Nephron progenitor cell (in vitro differentiated cells): ENCODE results near the gene MYLK2.

Experiments
- DNase-seq: peaks from one replicate; pipeline ENCODE4 v3.0.0; 2021
- H3K27ac Mint-ChIP-seq: 2 replicates; pipeline ENCODE4 v1.8.0; 2021; ENCODE audit warnings: mild to moderate bottlenecking, moderate library complexity, mixed read lengths
- H3K27me3 Mint-ChIP-seq: 2 replicates; pipeline ENCODE4 v1.8.0; 2021; ENCODE audit warnings: mild to moderate bottlenecking, low read depth, mixed read lengths; ENCODE audit not compliant: poor library complexity
- H3K36me3 Mint-ChIP-seq: 2 replicates; pipeline ENCODE4 v1.8.0; 2021; ENCODE audit warnings: low read depth, mixed read lengths
- H3K4me1 Mint-ChIP-seq: 2 replicates; pipeline ENCODE4 v1.8.0; 2021; ENCODE audit warnings: mixed read lengths
- H3K4me3 Mint-ChIP-seq: 2 replicates; pipeline ENCODE4 v1.8.0; 2021; ENCODE audit warnings: mild to moderate bottlenecking, moderate library complexity, mixed read lengths
- H3K9me3 Mint-ChIP-seq: 2 replicates; pipeline ENCODE4 v1.8.0; 2021; ENCODE audit warnings: mild to moderate bottlenecking, moderate library complexity, mixed read lengths
- TF ChIP-seq, protein P1 (sequence below): fragments of 200-600 bp; sonication (generic); IDR thresholded peaks from 2 replicates; pipeline ENCODE4 v1.5.0; 2021; ENCODE audit warnings: antibody characterized with exemption

MYLK2 gene

GRCh38 chr20:31857861-31858759, 39.0 kb downstream of the MYLK2 start:
- H3K27me3 Mint-ChIP-seq, result peaks cover under 1% of the 10 kb centered on the region
- no peak for DNase-seq
- H3K4me1 Mint-ChIP-seq, result peaks cover 26% of the 10 kb centered on the region
- H3K4me3 Mint-ChIP-seq, result no peak overlapping the region
- no peaks in the 10 kb centered on the region for H3K9me3 Mint-ChIP-seq
- no peak overlapping the region for H3K27ac Mint-ChIP-seq
- no peaks in the 10 kb centered on the region for H3K36me3 Mint-ChIP-seq
- TF ChIP-seq, protein P1, sequence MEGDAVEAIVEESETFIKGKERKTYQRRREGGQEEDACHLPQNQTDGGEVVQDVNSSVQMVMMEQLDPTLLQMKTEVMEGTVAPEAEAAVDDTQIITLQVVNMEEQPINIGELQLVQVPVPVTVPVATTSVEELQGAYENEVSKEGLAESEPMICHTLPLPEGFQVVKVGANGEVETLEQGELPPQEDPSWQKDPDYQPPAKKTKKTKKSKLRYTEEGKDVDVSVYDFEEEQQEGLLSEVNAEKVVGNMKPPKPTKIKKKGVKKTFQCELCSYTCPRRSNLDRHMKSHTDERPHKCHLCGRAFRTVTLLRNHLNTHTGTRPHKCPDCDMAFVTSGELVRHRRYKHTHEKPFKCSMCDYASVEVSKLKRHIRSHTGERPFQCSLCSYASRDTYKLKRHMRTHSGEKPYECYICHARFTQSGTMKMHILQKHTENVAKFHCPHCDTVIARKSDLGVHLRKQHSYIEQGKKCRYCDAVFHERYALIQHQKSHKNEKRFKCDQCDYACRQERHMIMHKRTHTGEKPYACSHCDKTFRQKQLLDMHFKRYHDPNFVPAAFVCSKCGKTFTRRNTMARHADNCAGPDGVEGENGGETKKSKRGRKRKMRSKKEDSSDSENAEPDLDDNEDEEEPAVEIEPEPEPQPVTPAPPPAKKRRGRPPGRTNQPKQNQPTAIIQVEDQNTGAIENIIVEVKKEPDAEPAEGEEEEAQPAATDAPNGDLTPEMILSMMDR, result no peak

DNA sequence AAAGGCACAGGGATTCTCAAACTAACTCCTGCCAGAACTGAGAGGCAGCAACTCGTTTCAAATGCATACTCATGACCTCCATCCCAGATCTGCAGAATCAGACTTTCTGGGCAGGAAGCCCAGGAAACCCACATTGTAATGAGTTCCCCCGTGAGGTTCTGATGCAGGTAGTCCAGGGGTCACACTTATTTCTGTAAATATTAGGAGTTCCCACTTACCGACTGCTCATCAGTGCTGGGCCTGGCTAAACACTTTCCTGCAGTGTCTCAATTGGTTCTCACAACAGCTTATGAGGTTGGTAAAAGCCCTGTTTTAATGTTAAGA, 39.6 kb downstream of the MYLK2 start:
- TF ChIP-seq, protein P1, result no peak
- H3K4me3 Mint-ChIP-seq, result no peak overlapping the region
- no peak for DNase-seq
- H3K4me1 Mint-ChIP-seq, result peaks cover 32% of the 10 kb centered on the region
- H3K27me3 Mint-ChIP-seq, result no peaks in the 10 kb centered on the region
- H3K36me3 Mint-ChIP-seq, result no peaks in the 10 kb centered on the region
- H3K9me3 Mint-ChIP-seq, result no peaks in the 10 kb centered on the region
- no peak overlapping the region for H3K27ac Mint-ChIP-seq

GRCh38 chr20:31859266-31859997, 40.3 kb downstream of the MYLK2 start:
- Mint-ChIP-seq H3K4me3 (peak overlapping the region; percentile 82), H3K9me3 (no peaks in the 10 kb centered on the region), H3K27ac (no peak overlapping the region), H3K4me1 (peaks cover 37% of the 10 kb centered on the region), H3K36me3 (no peaks in the 10 kb centered on the region), H3K27me3 (no peaks in the 10 kb centered on the region)
- TF ChIP-seq, protein P1, result no peak
- no peak for DNase-seq

DNA sequence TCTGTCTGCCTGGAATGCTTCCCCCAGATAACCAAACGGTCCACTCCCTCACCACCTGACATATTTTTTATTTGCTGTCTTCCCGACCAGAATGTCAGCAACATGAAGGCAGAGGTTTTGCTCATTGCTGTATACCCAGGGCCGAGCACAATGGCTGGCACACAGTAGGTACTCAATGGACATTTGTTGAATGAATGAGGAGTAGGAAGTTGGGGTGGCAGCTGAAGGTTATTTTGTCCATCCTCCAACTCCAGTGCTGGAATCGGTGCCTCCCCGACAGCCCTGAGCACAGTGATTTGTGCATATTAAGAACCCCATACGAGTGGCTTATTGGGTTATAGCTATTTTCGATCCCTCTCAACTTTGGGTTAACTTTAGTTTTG, 40.8 kb downstream of the MYLK2 start:
- TF ChIP-seq, protein P1, result no peak
- Mint-ChIP-seq H3K4me1 (peaks cover 39% of the 10 kb centered on the region), H3K4me3 (peak overlapping the region; percentile 82), H3K27ac (no peak overlapping the region), H3K9me3 (no peaks in the 10 kb centered on the region), H3K36me3 (no peaks in the 10 kb centered on the region), H3K27me3 (no peaks in the 10 kb centered on the region)
- no peak for DNase-seq

- TF ChIP-seq, protein P1, result no peak
- Mint-ChIP-seq H3K4me3 (peak overlapping the region; percentile 82), H3K4me1 (peaks cover 44% of the 10 kb centered on the region), H3K27ac (no peak overlapping the region), H3K9me3 (no peaks in the 10 kb centered on the region), H3K36me3 (no peaks in the 10 kb centered on the region), H3K27me3 (no peaks in the 10 kb centered on the region)
- peak; percentile 39 for DNase-seq
Observed at GRCh38 chr20:31860390-31861134, 41.4 kb downstream of the MYLK2 start.
